ENCODE results near the gene SH3GLB1.

GRCh38 chr1:86778569-86779239 lies 74.3 kb downstream of the SH3GLB1 start:
- TF ChIP-seq POLR2A (IDR thresholded peaks at IDR 0.05) (no peak), CTCF (IDR thresholded peaks at IDR 0.05) (no peak)
